ENCODE data around the gene PUSL1. TPM values are rescaled to one million over a fixed set of nuclear protein-coding genes. Genes with fewer than 3 reads are reported as not detected.

PUSL1 gene
- polyA plus RNA-seq, 1 donor, result 7.0 TPM

- DNase-seq, result no peak
Observed at GRCh38 chr1:1295154-1295923, 13.1 kb upstream of the PUSL1 start.

- DNase-seq, result no peak
Observed at GRCh38 chr1:1296070-1297061, 12.0 kb upstream of the PUSL1 start.

- no peak for DNase-seq
Observed at GRCh38 chr1:1297802-1298424, 10.5 kb upstream of the PUSL1 start.

- no peak for DNase-seq
Observed at GRCh38 chr1:1298861-1299685, 9.3 kb upstream of the PUSL1 start.

GRCh38 chr1:1299686-1300351 is 8.6 kb upstream of the PUSL1 start:
- no peak for DNase-seq

GRCh38 chr1:1300352-1300739 is 8.1 kb upstream of the PUSL1 start:
- no peak for DNase-seq

GRCh38 chr1:1302006-1302430 is 6.4 kb upstream of the PUSL1 start:
- no peak for DNase-seq

GRCh38 chr1:1302951-1303509 is 5.4 kb upstream of the PUSL1 start:
- no peak for DNase-seq

- DNase-seq, result no peak
Observed at GRCh38 chr1:1303736-1304135, 4.7 kb upstream of the PUSL1 start.

- DNase-seq, result peak; percentile 49
Observed at GRCh38 chr1:1304331-1305299, 3.8 kb upstream of the PUSL1 start.

- DNase-seq, result peak; percentile 59
Observed at GRCh38 chr1:1305300-1306069, 2.9 kb upstream of the PUSL1 start.

GRCh38 chr1:1306070-1306660 is 2.2 kb upstream of the PUSL1 start:
- no peak for DNase-seq

- DNase-seq, result no peak
Observed at GRCh38 chr1:1306661-1307260, 1.6 kb upstream of the PUSL1 start.

GRCh38 chr1:1307261-1307922 is 1.0 kb upstream of the PUSL1 start:
- no peak for DNase-seq

- DNase-seq, result no peak
Observed at GRCh38 chr1:1308756-1309250, 406 bp downstream of the PUSL1 start.

GRCh38 chr1:1309251-1310108 is 1.1 kb downstream of the PUSL1 start:
- no peak for DNase-seq

- DNase-seq, result no peak
Observed at GRCh38 chr1:1310109-1310385, 1.6 kb downstream of the PUSL1 start.
